Measurements from ENCODE around the gene MAPKAPK2.

Gene MAPKAPK2

DNA sequence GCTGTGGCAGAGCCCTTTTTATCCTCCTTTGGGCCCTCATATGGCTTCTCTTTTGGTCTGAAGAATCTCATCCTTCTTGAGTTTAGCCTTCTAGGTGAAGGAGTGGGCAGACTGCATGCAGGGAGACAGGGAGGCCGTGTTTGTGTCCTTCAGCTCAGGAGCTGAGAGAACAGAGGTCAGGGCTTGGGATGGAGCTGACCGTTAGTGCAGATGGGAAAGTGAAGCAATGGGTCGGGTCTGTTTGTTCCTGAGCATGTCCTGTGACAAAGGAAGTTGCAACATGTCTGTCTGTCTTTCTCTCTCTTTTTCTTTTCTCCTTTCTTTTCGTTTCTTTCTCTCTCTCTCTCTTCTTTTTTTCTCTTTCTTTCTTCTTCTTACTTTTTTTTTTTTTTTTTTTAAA lies 14.9 kb downstream of the MAPKAPK2 start:
- Histone ChIP-seq H3K14ac (ENCODE audit: low read length) (no peak overlapping the region), H2AFZ (ENCODE audit: low read length) (no peak overlapping the region), H3K9me3 (replicated peaks in 1 of 2; ENCODE audit: control insufficient read depth in 2 of 2, insufficient read depth in 1 of 2, low read depth in 1 of 2, low read length in 2 of 2) (no peaks in the 10 kb centered on the region), H2BK12ac (ENCODE audit: low read length) (no peak overlapping the region), H3K27ac (replicated peaks; ENCODE audit: low read length) (no peak overlapping the region), H3K4ac (ENCODE audit: low read length) (no peak overlapping the region), H2BK15ac (ENCODE audit: low read length) (no peak overlapping the region), H3K4me2 (ENCODE audit: insufficient read depth, low read length, poor library complexity, severe bottlenecking) (no peak overlapping the region), H3K27me3 (ENCODE audit: control insufficient read depth in 3 of 3, insufficient read depth in 3 of 3, low read depth in 1 of 3, low read length in 3 of 3) (no peaks in the 10 kb centered on the region), H3K9ac (ENCODE audit: low read depth, low read length, poor library complexity) (no peak overlapping the region), H2BK5ac (ENCODE audit: low read length) (no peak overlapping the region), H2AK5ac (ENCODE audit: low read depth, low read length) (no peak overlapping the region), H4K91ac (ENCODE audit: low read depth, low read length, poor library complexity) (no peak overlapping the region), H3K23ac (ENCODE audit: low read depth, low read length, poor library complexity) (no peak overlapping the region), H3K18ac (ENCODE audit: low read length) (no peak overlapping the region), H3K36me3 (replicated peaks in 1 of 2; ENCODE audit: control insufficient read depth in 2 of 2, insufficient read depth in 2 of 2, low read length in 2 of 2) (peaks cover 3 to 13% of the 10 kb centered on the region in 2 donors), H3K4me1 (ENCODE audit: control insufficient read depth in 2 of 2, insufficient read depth in 1 of 2, low read depth in 1 of 2, low read length in 2 of 2) (peaks cover 17 to 21% of the 10 kb centered on the region in 2 donors), H3K4me3 (ENCODE audit: low read length in 2 of 2) (no peak overlapping the region), H2BK120ac (ENCODE audit: low read depth, low read length) (no peak overlapping the region), H4K8ac (ENCODE audit: low read depth, low read length) (no peak overlapping the region), H3K79me1 (ENCODE audit: low read depth, low read length) (peaks cover 6% of the 10 kb centered on the region)
- DNase-seq (ENCODE audit: low spot score): no peak
- no CpG with 5 or more reads among the region's 4 CpGs for WGBS, 2 donors (ENCODE audit: extremely low coverage in 2 of 2, insufficient read length in 2 of 2, insufficient replicate concordance in 1 of 2)

DNA sequence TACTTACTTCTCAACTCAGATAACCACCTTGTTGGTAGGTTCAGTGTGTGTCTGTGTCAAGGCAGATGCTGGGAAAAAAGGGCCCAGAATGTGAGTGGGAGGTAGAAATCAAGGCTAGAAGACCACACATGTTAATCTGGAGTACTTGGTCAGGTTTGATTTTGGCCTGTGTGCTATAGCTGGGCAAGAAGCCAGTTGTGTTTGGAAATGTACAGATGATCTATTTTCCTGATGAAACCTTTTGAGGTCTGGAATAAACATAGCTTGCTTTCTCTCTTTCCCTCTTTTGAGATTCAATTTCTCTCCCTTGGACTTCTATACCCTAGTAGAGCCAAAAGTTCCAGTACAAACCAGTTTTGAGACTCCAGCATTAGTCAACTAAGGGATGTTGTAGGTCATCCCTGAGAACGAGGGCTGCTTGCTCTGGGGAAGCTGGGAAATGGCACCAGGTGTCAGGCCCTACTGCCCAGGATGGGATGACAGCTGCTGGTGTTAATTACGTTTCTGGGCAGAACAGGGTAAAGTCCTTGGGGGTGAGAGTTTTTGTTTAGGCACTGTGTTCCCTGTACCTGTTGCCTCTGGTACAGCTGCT lies 15.8 kb downstream of the MAPKAPK2 start:
- H3K18ac ChIP-seq (ENCODE audit: low read length): no peak overlapping the region
- no peak overlapping the region for H3K4me3 ChIP-seq (ENCODE audit: low read length in 2 of 2)
- H3K79me1 ChIP-seq (ENCODE audit: low read depth, low read length): peaks cover 6% of the 10 kb centered on the region
- no peak overlapping the region for H3K23ac ChIP-seq (ENCODE audit: low read depth, low read length, poor library complexity)
- no peak overlapping the region for H3K9ac ChIP-seq (ENCODE audit: low read depth, low read length, poor library complexity)
- H3K27ac ChIP-seq (replicated peaks; ENCODE audit: low read length): no peak overlapping the region
- H3K4me1 ChIP-seq (ENCODE audit: control insufficient read depth in 2 of 2, insufficient read depth in 1 of 2, low read depth in 1 of 2, low read length in 2 of 2): peaks cover 25% of the 10 kb centered on the region in 2 donors
- no peak overlapping the region for H3K4me2 ChIP-seq (ENCODE audit: insufficient read depth, low read length, poor library complexity, severe bottlenecking)
- no peak overlapping the region for H4K91ac ChIP-seq (ENCODE audit: low read depth, low read length, poor library complexity)
- H3K36me3 ChIP-seq (replicated peaks in 1 of 2; ENCODE audit: control insufficient read depth in 2 of 2, insufficient read depth in 2 of 2, low read length in 2 of 2): peaks cover 3 to 13% of the 10 kb centered on the region in 2 donors
- H4K8ac ChIP-seq (ENCODE audit: low read depth, low read length): no peak overlapping the region
- H3K9me3 ChIP-seq (replicated peaks in 1 of 2; ENCODE audit: control insufficient read depth in 2 of 2, insufficient read depth in 1 of 2, low read depth in 1 of 2, low read length in 2 of 2): no peaks in the 10 kb centered on the region
- H2AK5ac ChIP-seq (ENCODE audit: low read depth, low read length): no peak overlapping the region
- no peak overlapping the region for H2AFZ ChIP-seq (ENCODE audit: low read length)
- H3K4ac ChIP-seq (ENCODE audit: low read length): no peak overlapping the region
- H2BK120ac ChIP-seq (ENCODE audit: low read depth, low read length): no peak overlapping the region
- H3K14ac ChIP-seq (ENCODE audit: low read length): no peak overlapping the region
- no peak for DNase-seq (ENCODE audit: low spot score)
- no peaks in the 10 kb centered on the region for H3K27me3 ChIP-seq (ENCODE audit: control insufficient read depth in 3 of 3, insufficient read depth in 3 of 3, low read depth in 1 of 3, low read length in 3 of 3)
- no peak overlapping the region for H2BK5ac ChIP-seq (ENCODE audit: low read length)
- H2BK15ac ChIP-seq (ENCODE audit: low read length): no peak overlapping the region
- no CpG with 5 or more reads among the region's 2 CpGs for WGBS, 2 donors (ENCODE audit: extremely low coverage in 2 of 2, insufficient read length in 2 of 2, insufficient replicate concordance in 1 of 2)
- H2BK12ac ChIP-seq (ENCODE audit: low read length): no peak overlapping the region

- peaks cover 9% of the 10 kb centered on the region for H3K79me1 ChIP-seq (ENCODE audit: low read depth, low read length)
- no peak overlapping the region for H3K9ac ChIP-seq (ENCODE audit: low read depth, low read length, poor library complexity)
- no peak overlapping the region for H3K14ac ChIP-seq (ENCODE audit: low read length)
- H4K91ac ChIP-seq (ENCODE audit: low read depth, low read length, poor library complexity): no peak overlapping the region
- H2BK12ac ChIP-seq (ENCODE audit: low read length): no peak overlapping the region
- H3K4ac ChIP-seq (ENCODE audit: low read length): no peak overlapping the region
- no peak overlapping the region for H3K23ac ChIP-seq (ENCODE audit: low read depth, low read length, poor library complexity)
- H3K27me3 ChIP-seq (ENCODE audit: control insufficient read depth in 3 of 3, insufficient read depth in 3 of 3, low read depth in 1 of 3, low read length in 3 of 3): no peaks in the 10 kb centered on the region
- no peaks in the 10 kb centered on the region for H3K9me3 ChIP-seq (replicated peaks in 1 of 2; ENCODE audit: control insufficient read depth in 2 of 2, insufficient read depth in 1 of 2, low read depth in 1 of 2, low read length in 2 of 2)
- H3K4me3 ChIP-seq (ENCODE audit: low read length in 2 of 2): no peak overlapping the region
- no peak overlapping the region for H3K27ac ChIP-seq (replicated peaks; ENCODE audit: low read length)
- no peak overlapping the region for H2AFZ ChIP-seq (ENCODE audit: low read length)
- no peak overlapping the region for H2BK15ac ChIP-seq (ENCODE audit: low read length)
- no peak overlapping the region for H3K4me2 ChIP-seq (ENCODE audit: insufficient read depth, low read length, poor library complexity, severe bottlenecking)
- peaks cover 41 to 42% of the 10 kb centered on the region in 2 donors for H3K4me1 ChIP-seq (ENCODE audit: control insufficient read depth in 2 of 2, insufficient read depth in 1 of 2, low read depth in 1 of 2, low read length in 2 of 2)
- H2BK120ac ChIP-seq (ENCODE audit: low read depth, low read length): no peak overlapping the region
- H4K8ac ChIP-seq (ENCODE audit: low read depth, low read length): no peak overlapping the region
- peaks cover 0 to 6% of the 10 kb centered on the region in 2 donors for H3K36me3 ChIP-seq (replicated peaks in 1 of 2; ENCODE audit: control insufficient read depth in 2 of 2, insufficient read depth in 2 of 2, low read length in 2 of 2)
- no peak overlapping the region for H3K18ac ChIP-seq (ENCODE audit: low read length)
- no peak overlapping the region for H2BK5ac ChIP-seq (ENCODE audit: low read length)
- no peak for DNase-seq (ENCODE audit: low spot score)
- H2AK5ac ChIP-seq (ENCODE audit: low read depth, low read length): no peak overlapping the region
- no CpG with 5 or more reads among the region's 7 CpGs for WGBS, 2 donors (ENCODE audit: extremely low coverage in 2 of 2, insufficient read length in 2 of 2, insufficient replicate concordance in 1 of 2)
Observed at GRCh38 chr1:206702260-206702659, 17.6 kb downstream of the MAPKAPK2 start.

DNA sequence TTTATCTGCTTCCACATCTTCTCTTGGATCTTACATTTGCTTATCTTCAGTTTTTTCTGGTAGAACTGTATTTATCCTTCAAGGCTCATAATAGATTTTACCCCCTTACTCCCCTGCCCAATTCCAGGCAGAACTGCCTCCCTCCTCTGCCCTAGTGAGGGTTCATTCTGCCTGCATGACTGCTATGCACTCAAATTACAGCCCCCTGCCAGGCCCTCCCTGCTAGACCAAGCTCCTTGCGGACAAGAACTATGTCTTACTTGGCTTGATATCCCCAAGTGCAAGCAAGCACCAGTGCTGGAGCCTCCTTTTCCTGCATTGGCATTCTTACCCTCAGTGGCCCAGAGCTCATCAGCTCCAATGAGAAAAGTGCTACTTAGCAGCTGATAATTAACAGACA lies 18.1 kb downstream of the MAPKAPK2 start:
- Histone ChIP-seq H3K4me3 (ENCODE audit: low read length in 2 of 2) (no peak overlapping the region), H4K8ac (ENCODE audit: low read depth, low read length) (no peak overlapping the region), H3K9me3 (replicated peaks in 1 of 2; ENCODE audit: control insufficient read depth in 2 of 2, insufficient read depth in 1 of 2, low read depth in 1 of 2, low read length in 2 of 2) (no peaks in the 10 kb centered on the region), H2BK15ac (ENCODE audit: low read length) (no peak overlapping the region), H3K23ac (ENCODE audit: low read depth, low read length, poor library complexity) (no peak overlapping the region), H3K4ac (ENCODE audit: low read length) (no peak overlapping the region), H4K91ac (ENCODE audit: low read depth, low read length, poor library complexity) (no peak overlapping the region), H2BK12ac (ENCODE audit: low read length) (no peak overlapping the region), H3K9ac (ENCODE audit: low read depth, low read length, poor library complexity) (no peak overlapping the region), H3K27ac (replicated peaks; ENCODE audit: low read length) (no peak overlapping the region), H3K4me1 (ENCODE audit: control insufficient read depth in 2 of 2, insufficient read depth in 1 of 2, low read depth in 1 of 2, low read length in 2 of 2) (peaks cover 46 to 47% of the 10 kb centered on the region in 2 donors), H3K79me1 (ENCODE audit: low read depth, low read length) (peaks cover 9% of the 10 kb centered on the region), H2BK5ac (ENCODE audit: low read length) (no peak overlapping the region), H3K27me3 (ENCODE audit: control insufficient read depth in 3 of 3, insufficient read depth in 3 of 3, low read depth in 1 of 3, low read length in 3 of 3) (no peaks in the 10 kb centered on the region), H2AFZ (ENCODE audit: low read length) (no peak overlapping the region), H3K36me3 (replicated peaks in 1 of 2; ENCODE audit: control insufficient read depth in 2 of 2, insufficient read depth in 2 of 2, low read length in 2 of 2) (peaks cover 0 to 3% of the 10 kb centered on the region in 2 donors), H2AK5ac (ENCODE audit: low read depth, low read length) (no peak overlapping the region), H3K18ac (ENCODE audit: low read length) (no peak overlapping the region), H3K4me2 (ENCODE audit: insufficient read depth, low read length, poor library complexity, severe bottlenecking) (no peak overlapping the region), H3K14ac (ENCODE audit: low read length) (no peak overlapping the region), H2BK120ac (ENCODE audit: low read depth, low read length) (no peak overlapping the region)
- no CpG with 5 or more reads among the region's 1 CpG for WGBS, 2 donors (ENCODE audit: extremely low coverage in 2 of 2, insufficient read length in 2 of 2, insufficient replicate concordance in 1 of 2)
- DNase-seq (ENCODE audit: low spot score): no peak

Measured in neuronal stem cell (in vitro differentiated cells).